Bronchial epithelial cell (primary cell): ENCODE results near the gene OSBPL5. TPM values are rescaled to one million over a fixed set of nuclear protein-coding genes. Genes with fewer than 3 reads are reported as not detected.
A peak's percentile ranks its signal among the peaks of the same experiment; 100 is the strongest.

ENCODE experiments used
- DNase-seq: peaks from one replicate; pipeline ENCODE4 v3.0.0-alpha.2; 2010; ENCODE audit warnings: low read depth
- FAIRE-seq: peaks from 2 replicates; lab custom pipeline; 2011; peaks lifted over from hg19 to GRCh38; lab: Jason Lieb, UNC
- H3K27me3 ChIP-seq: 2 replicates; pipeline ENCODE4 v1.5.1; 2011; ENCODE audit warnings: low read length; ENCODE audit not compliant: control insufficient read depth, insufficient read depth
- H3K36me3 ChIP-seq: 2 replicates; pipeline ENCODE4 v1.5.1; 2011; ENCODE audit warnings: low read length; ENCODE audit not compliant: control insufficient read depth, insufficient read depth
- H3K4me3 ChIP-seq: 2 replicates; pipeline ENCODE4 v1.5.1; 2011; ENCODE audit warnings: mild to moderate bottlenecking, low read depth, low read length, control low read depth
- total RNA-seq: library from RNA; depleted of rRNA; stranded (reverse); fragments of >200 nt; gene quantifications from 2 replicates; pipeline ENCODE4 v1.2.1, GENCODE V29; 2014
- TF ChIP-seq, protein P1 (sequence below): IDR thresholded peaks from 2 replicates; pipeline ENCODE4 v1.5.1; 2011; ENCODE audit warnings: mild to moderate bottlenecking, moderate library complexity, low read length, control low read depth, inconsistent platforms; ENCODE audit not compliant: insufficient read depth, severe bottlenecking

Gene OSBPL5
- total RNA-seq, 1 donor from 2014 or later = 21.1 TPM

GRCh38 chr11:3186166-3186953 is 21.2 kb upstream of the OSBPL5 start:
- Histone ChIP-seq H3K27me3 (no peaks in the 10 kb centered on the region), H3K4me3 (no peak overlapping the region), H3K36me3 (no peaks in the 10 kb centered on the region)
- TF ChIP-seq, protein P1, sequence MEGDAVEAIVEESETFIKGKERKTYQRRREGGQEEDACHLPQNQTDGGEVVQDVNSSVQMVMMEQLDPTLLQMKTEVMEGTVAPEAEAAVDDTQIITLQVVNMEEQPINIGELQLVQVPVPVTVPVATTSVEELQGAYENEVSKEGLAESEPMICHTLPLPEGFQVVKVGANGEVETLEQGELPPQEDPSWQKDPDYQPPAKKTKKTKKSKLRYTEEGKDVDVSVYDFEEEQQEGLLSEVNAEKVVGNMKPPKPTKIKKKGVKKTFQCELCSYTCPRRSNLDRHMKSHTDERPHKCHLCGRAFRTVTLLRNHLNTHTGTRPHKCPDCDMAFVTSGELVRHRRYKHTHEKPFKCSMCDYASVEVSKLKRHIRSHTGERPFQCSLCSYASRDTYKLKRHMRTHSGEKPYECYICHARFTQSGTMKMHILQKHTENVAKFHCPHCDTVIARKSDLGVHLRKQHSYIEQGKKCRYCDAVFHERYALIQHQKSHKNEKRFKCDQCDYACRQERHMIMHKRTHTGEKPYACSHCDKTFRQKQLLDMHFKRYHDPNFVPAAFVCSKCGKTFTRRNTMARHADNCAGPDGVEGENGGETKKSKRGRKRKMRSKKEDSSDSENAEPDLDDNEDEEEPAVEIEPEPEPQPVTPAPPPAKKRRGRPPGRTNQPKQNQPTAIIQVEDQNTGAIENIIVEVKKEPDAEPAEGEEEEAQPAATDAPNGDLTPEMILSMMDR = no peak
- FAIRE-seq (no peak), DNase-seq (no peak)

DNA sequence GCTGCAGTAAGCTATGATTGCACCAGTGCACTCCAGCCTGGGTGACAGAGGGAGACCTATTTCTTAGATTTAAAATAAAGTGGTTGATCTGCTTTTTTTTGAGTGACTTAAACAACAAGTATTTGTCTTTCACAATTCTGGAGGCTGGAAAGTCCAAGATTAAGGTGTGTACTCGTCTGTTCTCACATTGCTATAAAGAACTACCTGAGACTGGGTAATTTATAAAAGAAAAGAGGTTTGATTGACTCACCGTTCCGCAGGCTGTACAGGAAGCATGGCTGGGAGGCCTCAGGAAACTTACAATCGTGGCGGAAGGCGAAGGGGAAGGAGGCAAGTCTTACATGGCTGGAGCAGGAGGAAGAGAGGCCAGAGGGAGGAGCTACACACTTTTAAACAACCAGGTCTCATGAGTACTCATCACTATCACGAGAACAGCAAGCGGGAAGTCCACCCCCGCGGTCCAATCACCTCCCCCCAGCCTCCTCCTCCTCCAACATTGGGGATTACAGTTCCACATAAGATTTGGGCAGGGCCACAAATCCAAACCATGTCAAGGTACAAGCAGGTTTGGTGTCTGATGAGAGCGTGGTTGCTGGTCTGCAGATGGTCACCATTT is 19.7 kb upstream of the OSBPL5 start:
- H3K4me3 ChIP-seq = no peak overlapping the region
- no peaks in the 10 kb centered on the region for H3K27me3 ChIP-seq
- peak; percentile 35 for DNase-seq
- H3K36me3 ChIP-seq = no peaks in the 10 kb centered on the region
- FAIRE-seq = no peak
- TF ChIP-seq, protein P1 = no peak

DNA sequence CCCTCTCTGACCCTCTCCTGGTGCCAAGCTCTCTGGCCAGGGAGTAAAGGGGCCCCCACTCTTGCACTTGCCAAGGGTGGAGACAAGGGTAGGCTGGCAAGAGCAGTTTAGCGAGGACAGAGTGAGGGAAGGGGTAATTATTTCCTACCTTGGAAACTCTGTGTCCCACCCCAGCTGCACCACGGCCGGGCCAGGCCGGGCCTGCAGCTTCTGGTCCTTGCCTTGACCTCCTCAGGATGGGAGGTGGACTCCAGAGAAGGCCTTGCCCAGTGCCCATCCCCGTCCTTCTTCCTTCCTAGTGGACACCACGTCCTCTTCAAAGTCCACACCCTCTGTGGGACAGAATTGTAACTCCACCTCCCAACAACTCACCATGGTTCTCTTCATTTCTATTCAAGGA is 18.4 kb upstream of the OSBPL5 start:
- no peak overlapping the region for H3K4me3 ChIP-seq
- TF ChIP-seq, protein P1 = no peak
- no peaks in the 10 kb centered on the region for H3K36me3 ChIP-seq
- FAIRE-seq = no peak
- no peaks in the 10 kb centered on the region for H3K27me3 ChIP-seq
- DNase-seq = no peak

GRCh38 chr11:3182462-3182852 is 17.3 kb upstream of the OSBPL5 start:
- Histone ChIP-seq H3K27me3 (no peaks in the 10 kb centered on the region), H3K4me3 (no peak overlapping the region), H3K36me3 (no peaks in the 10 kb centered on the region)
- TF ChIP-seq, protein P1 = no peak
- no peak for DNase-seq
- no peak for FAIRE-seq

GRCh38 chr11:3181725-3182461 is 16.8 kb upstream of the OSBPL5 start:
- DNase-seq (no peak), FAIRE-seq (no peak)
- no peaks in the 10 kb centered on the region for H3K27me3 ChIP-seq
- no peak overlapping the region for H3K4me3 ChIP-seq
- TF ChIP-seq, protein P1 = no peak
- H3K36me3 ChIP-seq = no peaks in the 10 kb centered on the region
